GM06990 (cell line): ENCODE data around the gene MRI1.

ENCODE experiments used
- DNase-seq: peaks from one replicate; pipeline ENCODE4 v3.0.0-alpha.2; 2011; ENCODE audit not compliant: insufficient read length; ENCODE audit errors: extremely low read depth
- H3K27me3 ChIP-seq: replicated peaks from 2 replicates; pipeline ENCODE4 v1.6.0; 2011; ENCODE audit warnings: low read length; ENCODE audit not compliant: control insufficient read depth, insufficient read depth
- H3K36me3 ChIP-seq: 2 replicates; pipeline ENCODE4 v1.5.1; 2011; ENCODE audit warnings: low read length; ENCODE audit not compliant: control insufficient read depth, insufficient read depth
- H3K4me3 ChIP-seq: replicated peaks from 2 replicates; pipeline ENCODE4 v1.5.1; 2011; ENCODE audit warnings: low read depth, mild to moderate bottlenecking, control low read depth, low read length
- CTCF ChIP-seq: IDR thresholded peaks from 2 replicates; pipeline ENCODE4 v1.5.1; 2011; ENCODE audit warnings: low read length, control low read depth, mild to moderate bottlenecking, inconsistent platforms; ENCODE audit not compliant: insufficient read depth, poor library complexity, severe bottlenecking

MRI1 gene

DNA sequence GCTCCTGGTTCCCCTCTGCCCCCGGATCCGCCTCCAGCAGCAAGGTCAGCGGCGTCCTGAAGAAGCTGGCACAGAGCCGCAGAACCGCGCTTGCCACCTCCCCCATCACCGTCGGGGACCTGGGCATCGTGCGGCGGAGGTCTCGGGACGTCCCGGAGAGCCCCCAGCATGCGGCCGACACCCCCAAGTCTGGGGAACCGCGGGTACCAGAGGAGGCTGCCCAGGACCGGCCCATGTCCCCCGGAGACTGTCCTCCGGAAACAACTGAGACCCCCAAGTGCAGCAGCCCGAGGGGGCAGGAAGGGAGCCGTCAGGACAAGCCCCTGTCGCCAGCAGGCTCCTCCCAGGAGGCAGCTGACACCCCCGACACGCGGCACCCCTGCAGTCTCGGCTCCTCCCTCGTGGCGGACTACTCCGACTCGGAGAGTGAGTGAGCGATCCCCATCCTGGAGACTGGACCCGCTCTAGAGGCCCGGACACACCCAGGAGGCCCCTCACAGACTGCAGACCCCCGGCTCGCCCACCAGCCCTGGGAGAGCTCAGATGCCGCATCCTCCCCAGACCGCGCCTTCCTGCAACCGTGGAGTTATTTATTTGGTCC is 1.6 kb upstream of the MRI1 start:
- TF ChIP-seq CTCF, result no peak
- Histone ChIP-seq H3K36me3 (peaks cover 20% of the 10 kb centered on the region), H3K4me3 (no peak overlapping the region), H3K27me3 (no peaks in the 10 kb centered on the region)
- DNase-seq, result no peak

- no peak for TF ChIP-seq CTCF
- no peak overlapping the region for H3K4me3 ChIP-seq
- H3K36me3 ChIP-seq, result peaks cover 15% of the 10 kb centered on the region
- no peaks in the 10 kb centered on the region for H3K27me3 ChIP-seq
- DNase-seq, result no peak
Observed at GRCh38 chr19:13763265-13763664, 1.1 kb upstream of the MRI1 start.

- Histone ChIP-seq H3K4me3 (peak overlapping the region; percentile 83), H3K36me3 (peaks cover 16% of the 10 kb centered on the region), H3K27me3 (no peaks in the 10 kb centered on the region)
- no peak for TF ChIP-seq CTCF
- peak; percentile 54 for DNase-seq
Observed at GRCh38 chr19:13764821-13765394, 586 bp downstream of the MRI1 start.

DNA sequence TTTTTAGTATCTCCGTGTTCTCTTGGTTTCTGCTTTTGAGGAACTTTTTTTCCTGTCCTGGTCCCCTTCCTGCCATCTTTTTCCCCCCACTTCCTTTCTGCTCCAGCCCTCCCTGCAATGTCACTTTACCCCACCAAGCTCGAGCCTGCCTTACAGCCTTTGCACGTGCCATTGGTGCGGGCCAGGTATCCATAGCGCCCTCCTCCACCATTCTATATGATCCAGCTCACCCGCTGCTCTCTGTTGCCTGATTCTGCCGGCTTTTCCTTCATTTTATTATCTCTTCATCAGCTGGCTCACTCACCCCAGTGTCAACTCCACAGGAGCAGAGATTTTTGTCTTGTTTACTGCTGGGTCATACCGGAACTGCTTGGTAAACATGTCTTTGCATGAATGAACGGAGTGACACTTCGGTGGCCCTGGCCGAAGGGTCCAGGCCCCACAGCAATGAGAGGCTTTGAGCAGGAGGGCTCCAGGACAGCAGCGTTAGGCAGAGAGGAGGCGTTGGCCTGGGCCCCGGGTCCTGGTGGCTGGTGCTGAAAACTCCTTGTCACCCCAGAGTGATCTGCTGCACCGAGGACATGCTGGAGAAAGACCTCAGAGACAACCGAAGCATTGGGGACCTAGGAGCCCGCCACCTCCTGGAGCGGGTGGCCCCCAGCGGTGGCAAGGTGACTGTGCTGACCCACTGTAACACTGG is 1.2 kb downstream of the MRI1 start:
- Histone ChIP-seq H3K4me3 (peak overlapping the region; percentile 83), H3K36me3 (peaks cover 17% of the 10 kb centered on the region), H3K27me3 (no peaks in the 10 kb centered on the region)
- no peak for DNase-seq
- no peak for TF ChIP-seq CTCF

DNA sequence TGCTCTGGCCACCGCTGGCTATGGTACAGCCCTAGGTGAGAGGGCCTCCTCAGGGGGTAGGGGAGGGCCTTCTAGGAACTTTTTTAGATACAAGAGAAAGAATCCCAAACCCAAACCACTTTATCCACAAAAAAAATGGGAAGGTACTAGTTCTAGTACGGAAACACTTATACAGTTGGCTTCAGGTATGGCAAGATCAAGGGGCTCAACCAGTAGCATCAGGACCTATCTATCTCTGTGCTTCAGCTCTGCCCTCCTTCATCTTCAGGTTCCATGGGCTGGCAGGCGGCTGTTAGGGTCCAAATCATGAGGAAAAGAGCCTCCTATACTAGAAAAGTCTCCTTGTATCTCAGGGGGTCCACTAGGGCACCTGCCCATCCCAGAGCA is 1.8 kb downstream of the MRI1 start:
- H3K27me3 ChIP-seq, result no peaks in the 10 kb centered on the region
- TF ChIP-seq CTCF, result no peak
- no peak for DNase-seq
- H3K36me3 ChIP-seq, result peaks cover 15% of the 10 kb centered on the region
- H3K4me3 ChIP-seq, result no peak overlapping the region
